ENCODE results near the gene MRPL55.

The MRPL55 gene

DNA sequence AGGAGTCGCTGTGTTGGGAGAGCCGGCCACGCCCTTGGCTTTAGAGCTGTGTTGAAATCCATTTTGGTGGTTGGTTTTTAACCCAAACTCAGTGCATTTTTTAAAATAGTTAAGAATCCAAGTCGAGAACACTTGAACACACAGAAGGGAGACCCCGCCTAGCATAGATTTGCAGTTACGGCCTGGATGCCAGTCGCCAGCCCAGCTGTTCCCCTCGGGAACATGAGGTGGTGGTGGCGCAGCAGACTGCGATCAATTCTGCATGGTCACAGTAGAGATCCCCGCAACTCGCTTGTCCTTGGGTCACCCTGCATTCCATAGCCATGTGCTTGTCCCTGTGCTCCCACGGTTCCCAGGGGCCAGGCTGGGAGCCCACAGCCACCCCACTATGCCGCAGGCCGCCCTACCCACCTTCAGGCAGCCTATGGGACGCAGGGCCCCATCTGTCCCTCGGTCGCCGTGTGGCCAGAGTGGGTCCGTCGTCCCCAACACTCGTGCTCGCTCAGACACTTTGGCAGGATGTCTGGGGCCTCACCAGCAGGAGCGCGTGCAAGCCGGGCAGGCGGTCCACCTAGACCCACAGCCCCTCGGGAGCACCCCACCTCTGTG, 10.7 kb downstream of the MRPL55 start:
- DNase-seq: no peak

- DNase-seq: no peak
These were observed 11.6 kb downstream of the MRPL55 start for GRCh38 chr1:228097333-228098081.

DNA sequence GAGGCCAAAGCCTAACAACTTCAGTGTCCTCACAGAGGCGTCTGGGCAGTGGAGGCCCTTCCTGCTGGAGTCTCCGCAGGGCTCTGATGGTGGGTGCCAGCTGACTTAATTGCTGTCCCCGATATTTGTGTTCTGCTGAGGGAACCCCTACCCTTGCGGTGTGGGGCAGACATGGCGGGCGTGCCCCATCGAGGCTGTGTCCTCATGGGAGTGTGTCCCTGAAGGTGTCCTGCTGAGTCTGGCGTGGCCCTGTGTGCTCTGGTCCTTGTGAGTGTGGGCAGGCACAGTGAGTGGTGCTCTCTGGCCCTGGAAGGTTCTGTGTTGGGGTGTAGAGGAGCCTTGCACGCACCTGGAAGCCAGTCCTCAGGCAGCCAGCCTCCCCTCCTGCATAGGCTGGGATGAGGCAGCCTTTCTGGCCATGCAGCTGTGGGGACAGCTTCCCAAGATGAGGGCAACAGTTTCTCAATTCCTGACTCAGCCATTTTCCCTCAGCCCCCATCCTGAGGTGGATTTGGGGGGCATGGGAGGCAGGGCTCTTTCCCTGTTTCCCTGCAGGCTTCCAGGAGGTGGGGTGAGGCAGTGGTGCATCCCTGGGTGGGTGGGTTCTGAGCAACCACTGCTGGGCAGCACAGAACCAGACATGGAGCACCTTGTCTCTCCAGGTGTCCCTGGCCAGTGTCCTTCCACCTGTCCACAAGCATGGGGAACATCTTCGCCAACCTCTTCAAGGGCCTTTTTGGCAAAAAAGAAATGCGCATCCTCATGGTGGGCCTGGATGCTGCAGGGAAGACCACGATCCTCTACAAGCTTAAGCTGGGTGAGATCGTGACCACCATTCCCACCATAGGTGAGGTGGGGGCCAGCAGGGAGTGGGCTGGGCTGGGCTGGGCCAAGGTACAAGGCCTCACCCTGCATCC, 12.4 kb downstream of the MRPL55 start:
- no peak for DNase-seq

DNA sequence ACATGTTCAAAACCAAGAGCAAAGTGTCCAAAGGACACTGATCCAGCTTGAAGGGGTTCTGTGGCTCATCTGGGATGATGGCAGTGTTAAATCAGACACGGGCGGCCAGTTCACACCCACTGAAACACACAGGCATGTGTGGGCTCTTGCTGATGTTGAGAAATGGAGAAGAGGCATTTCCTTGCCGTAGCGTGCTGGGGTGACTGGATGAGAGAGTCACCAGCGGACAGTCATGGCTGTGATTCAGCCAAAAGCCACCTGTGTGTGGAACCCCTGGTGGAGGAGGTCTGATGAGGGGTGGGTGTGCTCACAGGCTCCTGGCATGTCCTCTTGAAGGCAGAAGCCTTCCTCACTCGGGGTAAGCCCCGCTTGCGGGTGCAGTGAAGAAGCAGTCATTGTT, 13.2 kb downstream of the MRPL55 start:
- DNase-seq: no peak

DNA sequence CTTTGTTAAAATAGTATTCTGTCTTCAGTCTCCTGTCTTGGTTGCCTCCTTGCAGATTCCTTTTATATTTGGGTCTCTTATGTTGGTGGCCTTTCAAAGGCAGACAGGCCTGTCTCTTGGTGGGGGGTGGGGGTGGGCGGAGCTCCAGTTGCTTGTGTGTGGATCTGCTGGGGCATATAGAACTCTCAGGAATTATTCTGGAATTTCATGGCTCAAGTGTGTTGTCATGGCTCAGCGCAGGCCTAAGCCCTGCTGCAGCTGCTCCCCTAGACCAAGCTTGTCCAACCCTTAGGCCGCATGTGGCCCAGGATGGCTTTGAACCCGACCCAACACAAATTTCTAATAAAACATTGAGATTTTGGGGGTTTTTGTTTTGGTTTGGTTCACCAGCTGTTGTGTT, 13.9 kb downstream of the MRPL55 start:
- DNase-seq: no peak

GRCh38 chr1:228094432-228095016, 14.6 kb downstream of the MRPL55 start:
- no peak for DNase-seq

DNA sequence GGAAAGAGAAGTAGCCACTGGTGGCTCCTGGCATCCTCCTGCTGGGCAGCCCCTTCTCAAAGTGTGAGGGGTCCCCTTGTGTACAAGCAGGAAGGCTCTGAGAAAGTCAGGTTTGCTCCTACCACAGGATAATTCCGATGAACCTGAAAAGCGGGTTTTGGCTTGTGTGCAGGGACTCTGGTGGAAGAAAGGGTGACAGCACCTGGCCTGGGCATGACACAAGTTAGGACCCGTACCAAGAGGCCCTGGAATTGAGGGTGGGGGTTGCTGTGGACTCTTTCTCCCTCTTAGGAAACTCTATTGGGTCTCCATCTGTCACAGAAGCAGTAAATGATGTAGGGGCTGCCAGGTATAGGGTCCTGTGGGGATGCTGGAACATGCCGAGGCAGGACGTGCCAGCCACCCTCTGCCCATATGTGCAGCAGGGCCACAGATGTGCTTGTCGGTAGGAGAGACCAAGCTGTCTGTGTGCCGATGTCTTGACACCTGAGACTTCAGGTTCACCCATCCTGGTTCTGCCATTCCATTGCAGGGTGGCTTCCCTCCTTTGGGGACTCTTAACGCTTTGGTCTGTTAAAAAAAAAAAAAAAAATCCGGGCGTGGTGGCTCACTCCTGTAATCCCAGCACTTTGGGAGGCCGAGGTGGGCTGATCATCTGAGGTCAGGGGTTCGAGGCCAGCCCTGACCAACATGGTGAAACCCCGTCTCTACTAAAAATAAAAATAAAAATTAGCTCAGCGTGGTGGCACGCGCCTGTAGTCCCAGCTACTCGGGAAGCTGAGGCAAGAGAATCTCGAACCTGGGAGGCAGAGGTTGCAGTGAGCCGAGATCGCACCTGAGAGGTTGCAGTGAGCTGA, 15.8 kb downstream of the MRPL55 start:
- no peak for DNase-seq

GRCh38 chr1:228092342-228093049, 16.6 kb downstream of the MRPL55 start:
- DNase-seq: no peak

- DNase-seq: no peak
These were observed 18.0 kb downstream of the MRPL55 start for GRCh38 chr1:228091084-228091483.

DNA sequence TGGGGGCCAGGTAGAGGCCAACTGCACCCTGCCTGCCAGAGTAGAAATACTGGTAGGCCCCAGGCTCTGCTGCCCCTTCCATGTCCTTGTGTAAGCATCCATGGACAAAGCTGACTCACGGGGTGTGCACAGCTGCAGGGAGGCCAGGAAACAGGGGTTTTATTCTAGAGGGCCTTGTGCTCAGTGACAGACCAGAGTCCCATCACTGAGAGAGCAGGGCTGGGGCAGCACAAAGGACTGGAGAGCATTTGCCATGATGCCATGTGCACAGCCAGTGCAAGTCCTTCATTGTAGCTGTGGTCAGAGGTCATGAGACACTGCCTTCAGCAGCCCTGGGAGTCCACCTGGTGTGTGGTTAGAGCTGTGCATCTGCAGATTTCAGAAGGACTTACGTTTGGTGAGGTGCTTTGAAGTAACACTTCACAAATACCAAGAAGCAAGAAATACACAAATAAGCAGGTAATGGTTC, 18.5 kb downstream of the MRPL55 start:
- no peak for DNase-seq

GRCh38 chr1:228089519-228090380, 19.3 kb downstream of the MRPL55 start:
- DNase-seq: no peak

- DNase-seq: peak; percentile 51
These were observed 20.3 kb downstream of the MRPL55 start for GRCh38 chr1:228088586-228089498.

- DNase-seq: peak; percentile 59
These were observed 21.3 kb downstream of the MRPL55 start for GRCh38 chr1:228087771-228088251.

GRCh38 chr1:228085287-228085951, 23.7 kb downstream of the MRPL55 start:
- peak; percentile 88 for DNase-seq

GRCh38 chr1:228084797-228085196, 24.3 kb downstream of the MRPL55 start:
- DNase-seq: no peak

- DNase-seq: peak; percentile 34
These were observed 24.8 kb downstream of the MRPL55 start for GRCh38 chr1:228084325-228084724.

DNA sequence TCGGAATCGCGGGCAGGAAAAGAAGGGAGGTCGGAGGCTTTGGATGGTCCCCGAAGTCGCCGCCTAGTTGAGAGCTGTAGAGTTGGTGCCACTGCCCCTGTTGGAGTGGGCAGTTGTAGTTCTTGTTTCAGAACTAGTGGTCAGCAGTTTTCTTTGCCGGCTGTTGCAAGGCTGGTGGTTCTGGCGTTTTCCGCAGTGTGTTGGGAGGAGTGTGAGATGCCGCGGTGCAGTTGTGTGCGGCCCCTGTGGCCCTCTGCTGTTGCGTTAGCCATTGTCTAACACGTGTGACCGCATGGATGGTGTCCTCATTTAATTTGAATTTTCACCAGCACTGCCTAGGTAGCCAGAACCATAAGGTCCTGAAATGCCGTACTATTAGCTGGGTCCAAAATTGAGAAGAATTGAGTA, 25.2 kb downstream of the MRPL55 start:
- no peak for DNase-seq
